ENCODE measurements around the gene PGM3. TPM values are rescaled to one million over a fixed set of nuclear protein-coding genes. Genes with fewer than 3 reads are reported as not detected.

The PGM3 gene
- total RNA-seq, 4 donors from 2014 or later, result 7.9 to 291 (median 21.1) TPM

- no peak for DNase-seq
- in situ Hi-C loops (cut with MboI; ENCODE audit: low pct_ligation_motif_present in 1 of 4, low pct_unique_long_range_greater_than_20kb in 1 of 4, low sequenced_read_pairs in 3 of 4), result no loop called here
- intact Hi-C loops (cut with DNase I; ENCODE audit: low total_unique reads), result no loop called here
- Histone ChIP-seq H3K36me3 (peaks cover 0 to 95% (median 37%) of the 10 kb centered on the region in 4 donors), H3K27me3 (no peaks in the 10 kb centered on the region), H3K27ac (no peak overlapping the region), H3K9me3 (no peaks in the 10 kb centered on the region), H3K4me1 (no peaks in the 10 kb centered on the region), H3K4me3 (no peak overlapping the region)
- 57 to 59% methylated on average over 1 of the region's 1 CpG for WGBS, 2 donors (ENCODE audit: low coverage in 1 of 2)
- no peak for TF ChIP-seq CTCF (IDR thresholded peaks at IDR 0.05)
These were observed 23.6 kb downstream of the PGM3 start for GRCh38 chr6:83169511-83169910.

GRCh38 chr6:83169106-83169505 lies 24.0 kb downstream of the PGM3 start:
- Histone ChIP-seq H3K27me3 (no peaks in the 10 kb centered on the region), H3K4me1 (no peaks in the 10 kb centered on the region), H3K9me3 (no peaks in the 10 kb centered on the region), H3K27ac (no peak overlapping the region), H3K4me3 (no peak overlapping the region), H3K36me3 (peaks cover 0 to 95% (median 40%) of the 10 kb centered on the region in 4 donors)
- in situ Hi-C loops (cut with MboI; ENCODE audit: low pct_ligation_motif_present in 1 of 4, low pct_unique_long_range_greater_than_20kb in 1 of 4, low sequenced_read_pairs in 3 of 4) (no loop called here), intact Hi-C loops (cut with DNase I; ENCODE audit: low total_unique reads) (no loop called here)
- TF ChIP-seq POLR2AphosphoS5 (IDR thresholded peaks at IDR 0.05) (no peak), EP300 (IDR thresholded peaks at IDR 0.05; ENCODE audit: low read depth) (no peak), POLR2A (IDR thresholded peaks at IDR 0.05) (no peak), CTCF (IDR thresholded peaks at IDR 0.05) (no peak)
- no peak for DNase-seq

GRCh38 chr6:83168556-83168955 lies 24.5 kb downstream of the PGM3 start:
- TF ChIP-seq POLR2A (IDR thresholded peaks at IDR 0.05) (no peak), POLR2AphosphoS5 (IDR thresholded peaks at IDR 0.05) (no peak), EP300 (IDR thresholded peaks at IDR 0.05; ENCODE audit: low read depth) (no peak)
- Histone ChIP-seq H3K36me3 (peaks cover 0 to 93% (median 43%) of the 10 kb centered on the region in 4 donors), H3K9me3 (no peaks in the 10 kb centered on the region), H3K27ac (no peak overlapping the region), H3K4me1 (no peaks in the 10 kb centered on the region), H3K27me3 (no peaks in the 10 kb centered on the region), H3K4me3 (no peak overlapping the region)
- WGBS, 2 donors (ENCODE audit: low coverage in 1 of 2), result 75 to 84% methylated on average over 1 of the region's 1 CpG
- intact Hi-C loops (cut with DNase I; ENCODE audit: low total_unique reads) (no loop called here), in situ Hi-C loops (cut with MboI; ENCODE audit: low pct_ligation_motif_present in 1 of 4, low pct_unique_long_range_greater_than_20kb in 1 of 4, low sequenced_read_pairs in 3 of 4) (no loop called here)
- no peak for DNase-seq

GRCh38 chr6:83167726-83168278 lies 25.3 kb downstream of the PGM3 start:
- intact Hi-C loops (cut with DNase I; ENCODE audit: low total_unique reads) (no loop called here), in situ Hi-C loops (cut with MboI; ENCODE audit: low pct_ligation_motif_present in 1 of 4, low pct_unique_long_range_greater_than_20kb in 1 of 4, low sequenced_read_pairs in 3 of 4) (no loop called here)
- DNase-seq, result no peak
- H3K36me3 ChIP-seq, result peaks cover 0 to 93% (median 45%) of the 10 kb centered on the region in 4 donors
- H3K4me1 ChIP-seq, result no peaks in the 10 kb centered on the region
- H3K9me3 ChIP-seq, result no peaks in the 10 kb centered on the region
- H3K27me3 ChIP-seq, result no peaks in the 10 kb centered on the region
- no peak overlapping the region for H3K27ac ChIP-seq
- H3K4me3 ChIP-seq, result no peak overlapping the region
- 86 to 94% methylated on average over 3 to 5 of the region's 5 CpGs for WGBS, 2 donors (ENCODE audit: low coverage in 1 of 2)
- TF ChIP-seq POLR2AphosphoS5 (IDR thresholded peaks at IDR 0.05) (no peak), EP300 (IDR thresholded peaks at IDR 0.05; ENCODE audit: low read depth) (no peak), POLR2A (IDR thresholded peaks at IDR 0.05) (no peak), CTCF (IDR thresholded peaks at IDR 0.05) (no peak)

GRCh38 chr6:83160167-83160566 lies 32.9 kb downstream of the PGM3 start:
- Histone ChIP-seq H3K4me3 (no peak overlapping the region), H3K27ac (no peak overlapping the region), H3K36me3 (peaks cover 0 to 72% (median 29%) of the 10 kb centered on the region in 4 donors), H3K9me3 (no peaks in the 10 kb centered on the region), H3K4me1 (no peaks in the 10 kb centered on the region), H3K27me3 (no peaks in the 10 kb centered on the region)
- WGBS, 2 donors (ENCODE audit: low coverage in 1 of 2), result 71 to 94% methylated on average over 1 of the region's 1 CpG
- in situ Hi-C loops (cut with MboI; ENCODE audit: low pct_ligation_motif_present in 1 of 4, low pct_unique_long_range_greater_than_20kb in 1 of 4, low sequenced_read_pairs in 3 of 4), result no loop called here
- no peak for DNase-seq
- TF ChIP-seq POLR2AphosphoS5 (IDR thresholded peaks at IDR 0.05) (no peak), POLR2A (IDR thresholded peaks at IDR 0.05) (no peak), EP300 (IDR thresholded peaks at IDR 0.05; ENCODE audit: low read depth) (no peak), CTCF (IDR thresholded peaks at IDR 0.05) (no peak)
- intact Hi-C loops (cut with DNase I; ENCODE audit: low total_unique reads), result no loop called here
